ENCODE results near the gene INPP5D. TPM values are rescaled to one million over a fixed set of nuclear protein-coding genes. Genes with fewer than 3 reads are reported as not detected.

The INPP5D gene
- total RNA-seq, 1 experiment from 2014 or later: 17.2 TPM

DNA sequence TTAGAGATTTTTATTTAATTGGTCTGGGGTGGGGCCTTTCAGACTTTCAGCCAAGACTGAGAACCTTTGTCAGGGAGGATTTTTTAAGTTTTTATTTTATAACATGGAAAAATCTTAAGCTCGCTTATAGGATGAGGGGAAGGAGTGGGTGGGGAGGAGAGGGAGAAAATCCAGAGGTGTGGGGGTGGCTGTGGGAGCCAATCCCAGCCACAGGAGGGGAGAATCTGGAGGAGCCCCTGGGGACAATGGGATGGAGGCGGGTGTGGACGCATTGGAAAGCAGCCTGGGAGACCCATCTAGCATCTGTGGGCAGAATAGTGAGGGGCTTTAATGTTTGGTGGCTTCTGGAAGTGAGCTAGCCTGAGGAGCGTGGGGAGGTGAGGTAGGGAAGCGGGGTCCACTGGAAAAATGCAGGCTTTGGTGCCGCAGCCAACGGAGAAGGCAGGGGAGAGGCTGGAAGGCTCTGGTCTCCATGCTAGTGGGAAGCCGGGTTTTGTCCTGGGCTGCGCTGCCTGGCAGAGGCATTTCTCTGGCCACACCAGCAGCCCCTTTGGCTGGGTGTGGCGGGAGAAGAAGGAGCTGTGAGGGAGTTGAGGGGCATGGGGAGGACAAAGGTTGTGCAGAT lies 11.5 kb upstream of the INPP5D start:
- Mint-ChIP-seq H3K4me3 (no peak overlapping the region), H3K9me3 (no peaks in the 10 kb centered on the region)
- POLR2A ChIA-PET: no interaction called here

DNA sequence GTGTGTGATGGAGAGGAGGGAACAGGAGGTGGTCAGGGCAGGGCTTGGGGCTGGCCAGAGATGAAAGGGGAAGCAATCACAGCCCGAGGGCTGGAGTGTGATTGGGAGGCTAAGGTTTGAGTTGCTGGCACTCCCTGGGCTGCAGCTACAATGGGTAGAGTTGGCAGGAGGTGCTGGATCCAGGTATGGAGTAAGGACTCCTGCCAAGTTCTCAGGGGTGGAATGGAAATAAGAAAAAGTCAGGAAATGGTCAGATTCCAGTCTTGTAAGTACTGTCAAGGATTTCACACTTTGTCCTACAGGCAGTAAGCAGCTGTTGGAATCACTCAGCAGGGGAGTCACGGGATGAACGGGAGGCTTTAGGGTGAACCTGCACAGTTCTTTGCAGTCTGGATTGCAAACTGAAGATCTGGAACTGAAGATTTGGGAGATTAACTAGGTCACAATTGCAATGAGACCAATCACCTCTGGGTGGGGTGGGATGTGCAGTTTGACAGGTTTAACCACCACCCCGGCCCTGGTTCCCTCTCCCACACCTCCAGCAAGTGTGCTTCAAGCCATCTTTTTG lies 10.9 kb upstream of the INPP5D start:
- ATAC-seq: no peak
- no peaks in the 10 kb centered on the region for H3K36me3 Mint-ChIP-seq
- CTCF ChIA-PET: interaction anchor here (1.1 to 3.3 kb wide), 2 partner anchors 18 to 21 kb away, joined by 4 to 16 read pairs; no protein-coding TSS in a partner anchor
- TF ChIP-seq FOXP1 (CRISPR knock-in tag; IDR thresholded peaks at IDR 0.05; ENCODE audit: borderline replicate concordance) (no peak), GABPB1 (CRISPR knock-in tag; IDR thresholded peaks at IDR 0.05) (no peak), ZNF219 (CRISPR knock-in tag; IDR thresholded peaks at IDR 0.05; ENCODE audit: borderline replicate concordance) (no peak), ZNF138 (CRISPR knock-in tag; conservative IDR thresholded peaks at IDR 0.05) (no peak)
- TF ChIP-seq, protein P1, sequence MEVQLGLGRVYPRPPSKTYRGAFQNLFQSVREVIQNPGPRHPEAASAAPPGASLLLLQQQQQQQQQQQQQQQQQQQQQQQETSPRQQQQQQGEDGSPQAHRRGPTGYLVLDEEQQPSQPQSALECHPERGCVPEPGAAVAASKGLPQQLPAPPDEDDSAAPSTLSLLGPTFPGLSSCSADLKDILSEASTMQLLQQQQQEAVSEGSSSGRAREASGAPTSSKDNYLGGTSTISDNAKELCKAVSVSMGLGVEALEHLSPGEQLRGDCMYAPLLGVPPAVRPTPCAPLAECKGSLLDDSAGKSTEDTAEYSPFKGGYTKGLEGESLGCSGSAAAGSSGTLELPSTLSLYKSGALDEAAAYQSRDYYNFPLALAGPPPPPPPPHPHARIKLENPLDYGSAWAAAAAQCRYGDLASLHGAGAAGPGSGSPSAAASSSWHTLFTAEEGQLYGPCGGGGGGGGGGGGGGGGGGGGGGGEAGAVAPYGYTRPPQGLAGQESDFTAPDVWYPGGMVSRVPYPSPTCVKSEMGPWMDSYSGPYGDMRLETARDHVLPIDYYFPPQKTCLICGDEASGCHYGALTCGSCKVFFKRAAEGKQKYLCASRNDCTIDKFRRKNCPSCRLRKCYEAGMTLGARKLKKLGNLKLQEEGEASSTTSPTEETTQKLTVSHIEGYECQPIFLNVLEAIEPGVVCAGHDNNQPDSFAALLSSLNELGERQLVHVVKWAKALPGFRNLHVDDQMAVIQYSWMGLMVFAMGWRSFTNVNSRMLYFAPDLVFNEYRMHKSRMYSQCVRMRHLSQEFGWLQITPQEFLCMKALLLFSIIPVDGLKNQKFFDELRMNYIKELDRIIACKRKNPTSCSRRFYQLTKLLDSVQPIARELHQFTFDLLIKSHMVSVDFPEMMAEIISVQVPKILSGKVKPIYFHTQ (CRISPR knock-in tag; IDR thresholded peaks at IDR 0.05): no peak
- TF ChIP-seq, protein P2, sequence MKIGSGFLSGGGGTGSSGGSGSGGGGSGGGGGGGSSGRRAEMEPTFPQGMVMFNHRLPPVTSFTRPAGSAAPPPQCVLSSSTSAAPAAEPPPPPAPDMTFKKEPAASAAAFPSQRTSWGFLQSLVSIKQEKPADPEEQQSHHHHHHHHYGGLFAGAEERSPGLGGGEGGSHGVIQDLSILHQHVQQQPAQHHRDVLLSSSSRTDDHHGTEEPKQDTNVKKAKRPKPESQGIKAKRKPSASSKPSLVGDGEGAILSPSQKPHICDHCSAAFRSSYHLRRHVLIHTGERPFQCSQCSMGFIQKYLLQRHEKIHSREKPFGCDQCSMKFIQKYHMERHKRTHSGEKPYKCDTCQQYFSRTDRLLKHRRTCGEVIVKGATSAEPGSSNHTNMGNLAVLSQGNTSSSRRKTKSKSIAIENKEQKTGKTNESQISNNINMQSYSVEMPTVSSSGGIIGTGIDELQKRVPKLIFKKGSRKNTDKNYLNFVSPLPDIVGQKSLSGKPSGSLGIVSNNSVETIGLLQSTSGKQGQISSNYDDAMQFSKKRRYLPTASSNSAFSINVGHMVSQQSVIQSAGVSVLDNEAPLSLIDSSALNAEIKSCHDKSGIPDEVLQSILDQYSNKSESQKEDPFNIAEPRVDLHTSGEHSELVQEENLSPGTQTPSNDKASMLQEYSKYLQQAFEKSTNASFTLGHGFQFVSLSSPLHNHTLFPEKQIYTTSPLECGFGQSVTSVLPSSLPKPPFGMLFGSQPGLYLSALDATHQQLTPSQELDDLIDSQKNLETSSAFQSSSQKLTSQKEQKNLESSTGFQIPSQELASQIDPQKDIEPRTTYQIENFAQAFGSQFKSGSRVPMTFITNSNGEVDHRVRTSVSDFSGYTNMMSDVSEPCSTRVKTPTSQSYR (CRISPR knock-in tag; IDR thresholded peaks at IDR 0.05): no peak
- TF ChIP-seq, protein P3, sequence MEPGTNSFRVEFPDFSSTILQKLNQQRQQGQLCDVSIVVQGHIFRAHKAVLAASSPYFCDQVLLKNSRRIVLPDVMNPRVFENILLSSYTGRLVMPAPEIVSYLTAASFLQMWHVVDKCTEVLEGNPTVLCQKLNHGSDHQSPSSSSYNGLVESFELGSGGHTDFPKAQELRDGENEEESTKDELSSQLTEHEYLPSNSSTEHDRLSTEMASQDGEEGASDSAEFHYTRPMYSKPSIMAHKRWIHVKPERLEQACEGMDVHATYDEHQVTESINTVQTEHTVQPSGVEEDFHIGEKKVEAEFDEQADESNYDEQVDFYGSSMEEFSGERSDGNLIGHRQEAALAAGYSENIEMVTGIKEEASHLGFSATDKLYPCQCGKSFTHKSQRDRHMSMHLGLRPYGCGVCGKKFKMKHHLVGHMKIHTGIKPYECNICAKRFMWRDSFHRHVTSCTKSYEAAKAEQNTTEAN (CRISPR knock-in tag; IDR thresholded peaks at IDR 0.05): no peak
- TF ChIP-seq, protein P4, sequence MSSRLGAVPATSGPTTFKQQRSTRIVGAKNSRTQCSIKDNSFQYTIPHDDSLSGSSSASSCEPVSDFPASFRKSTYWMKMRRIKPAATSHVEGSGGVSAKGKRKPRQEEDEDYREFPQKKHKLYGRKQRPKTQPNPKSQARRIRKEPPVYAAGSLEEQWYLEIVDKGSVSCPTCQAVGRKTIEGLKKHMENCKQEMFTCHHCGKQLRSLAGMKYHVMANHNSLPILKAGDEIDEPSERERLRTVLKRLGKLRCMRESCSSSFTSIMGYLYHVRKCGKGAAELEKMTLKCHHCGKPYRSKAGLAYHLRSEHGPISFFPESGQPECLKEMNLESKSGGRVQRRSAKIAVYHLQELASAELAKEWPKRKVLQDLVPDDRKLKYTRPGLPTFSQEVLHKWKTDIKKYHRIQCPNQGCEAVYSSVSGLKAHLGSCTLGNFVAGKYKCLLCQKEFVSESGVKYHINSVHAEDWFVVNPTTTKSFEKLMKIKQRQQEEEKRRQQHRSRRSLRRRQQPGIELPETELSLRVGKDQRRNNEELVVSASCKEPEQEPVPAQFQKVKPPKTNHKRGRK (CRISPR knock-in tag; IDR thresholded peaks at IDR 0.05; ENCODE audit: borderline replicate concordance): no peak
- TF ChIP-seq, protein P5, sequence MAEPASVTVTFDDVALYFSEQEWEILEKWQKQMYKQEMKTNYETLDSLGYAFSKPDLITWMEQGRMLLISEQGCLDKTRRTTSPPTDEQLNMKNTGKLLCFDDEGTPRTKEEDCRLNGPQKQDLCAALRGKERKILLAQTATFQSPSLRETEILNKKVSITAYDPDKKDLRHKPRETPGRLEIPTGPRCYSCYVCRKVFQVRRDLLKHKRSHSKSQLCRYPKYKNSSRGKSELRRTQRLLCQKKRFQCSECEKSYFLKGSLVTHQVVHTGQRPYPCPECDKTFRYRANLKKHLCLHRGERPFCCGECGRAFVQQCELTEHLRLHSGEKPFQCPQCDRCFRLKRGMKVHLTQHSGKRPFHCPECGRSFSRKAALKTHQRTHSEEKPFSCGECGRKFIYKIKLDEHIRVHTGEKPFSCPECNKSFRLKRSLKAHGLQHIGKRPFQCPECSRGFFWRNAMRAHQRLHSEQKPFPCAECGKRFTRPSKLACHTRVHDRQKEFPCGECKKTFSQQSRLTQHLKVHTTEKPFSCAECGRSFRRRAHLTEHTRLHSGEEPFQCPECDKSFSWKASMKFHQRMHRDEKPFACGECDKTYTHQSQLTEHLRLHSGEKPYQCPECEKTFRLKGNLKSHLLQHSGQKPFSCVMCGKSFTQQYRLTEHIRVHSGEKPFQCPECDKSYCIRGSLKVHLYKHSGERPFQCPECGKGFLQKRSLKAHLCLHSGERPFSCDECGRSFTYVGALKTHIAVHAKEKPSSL (CRISPR knock-in tag; conservative IDR thresholded peaks at IDR 0.05): no peak
- TF ChIP-seq, protein P6, sequence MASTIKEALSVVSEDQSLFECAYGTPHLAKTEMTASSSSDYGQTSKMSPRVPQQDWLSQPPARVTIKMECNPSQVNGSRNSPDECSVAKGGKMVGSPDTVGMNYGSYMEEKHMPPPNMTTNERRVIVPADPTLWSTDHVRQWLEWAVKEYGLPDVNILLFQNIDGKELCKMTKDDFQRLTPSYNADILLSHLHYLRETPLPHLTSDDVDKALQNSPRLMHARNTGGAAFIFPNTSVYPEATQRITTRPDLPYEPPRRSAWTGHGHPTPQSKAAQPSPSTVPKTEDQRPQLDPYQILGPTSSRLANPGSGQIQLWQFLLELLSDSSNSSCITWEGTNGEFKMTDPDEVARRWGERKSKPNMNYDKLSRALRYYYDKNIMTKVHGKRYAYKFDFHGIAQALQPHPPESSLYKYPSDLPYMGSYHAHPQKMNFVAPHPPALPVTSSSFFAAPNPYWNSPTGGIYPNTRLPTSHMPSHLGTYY (CRISPR knock-in tag; IDR thresholded peaks at IDR 0.05): no peak
- TF ChIP-seq, protein P7, sequence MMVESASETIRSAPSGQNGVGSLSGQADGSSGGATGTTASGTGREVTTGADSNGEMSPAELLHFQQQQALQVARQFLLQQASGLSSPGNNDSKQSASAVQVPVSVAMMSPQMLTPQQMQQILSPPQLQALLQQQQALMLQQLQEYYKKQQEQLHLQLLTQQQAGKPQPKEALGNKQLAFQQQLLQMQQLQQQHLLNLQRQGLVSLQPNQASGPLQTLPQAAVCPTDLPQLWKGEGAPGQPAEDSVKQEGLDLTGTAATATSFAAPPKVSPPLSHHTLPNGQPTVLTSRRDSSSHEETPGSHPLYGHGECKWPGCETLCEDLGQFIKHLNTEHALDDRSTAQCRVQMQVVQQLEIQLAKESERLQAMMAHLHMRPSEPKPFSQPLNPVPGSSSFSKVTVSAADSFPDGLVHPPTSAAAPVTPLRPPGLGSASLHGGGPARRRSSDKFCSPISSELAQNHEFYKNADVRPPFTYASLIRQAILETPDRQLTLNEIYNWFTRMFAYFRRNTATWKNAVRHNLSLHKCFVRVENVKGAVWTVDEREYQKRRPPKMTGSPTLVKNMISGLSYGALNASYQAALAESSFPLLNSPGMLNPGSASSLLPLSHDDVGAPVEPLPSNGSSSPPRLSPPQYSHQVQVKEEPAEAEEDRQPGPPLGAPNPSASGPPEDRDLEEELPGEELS (CRISPR knock-in tag; IDR thresholded peaks at IDR 0.05): no peak

More for the DNA sequence above, 11.5 kb upstream of the INPP5D start:
- CTCF ChIA-PET: interaction anchor here (1.1 to 1.2 kb wide), 3 partner anchors 12 to 196 kb away, joined by 3 to 4 read pairs (median 4); no protein-coding TSS in a partner anchor
- ATAC-seq (no peak), DNase-seq (ENCODE audit: low spot score) (no peak)
- no peak for TF ChIP-seq OVOL2 (CRISPR knock-in tag; IDR thresholded peaks at IDR 0.05; ENCODE audit: borderline replicate concordance)
- no peak for TF ChIP-seq ZNF219 (CRISPR knock-in tag; IDR thresholded peaks at IDR 0.05; ENCODE audit: borderline replicate concordance)
- TF ChIP-seq KAT7 (CRISPR knock-in tag; IDR thresholded peaks at IDR 0.05; ENCODE audit: borderline replicate concordance): no peak
- TF ChIP-seq, protein P8, sequence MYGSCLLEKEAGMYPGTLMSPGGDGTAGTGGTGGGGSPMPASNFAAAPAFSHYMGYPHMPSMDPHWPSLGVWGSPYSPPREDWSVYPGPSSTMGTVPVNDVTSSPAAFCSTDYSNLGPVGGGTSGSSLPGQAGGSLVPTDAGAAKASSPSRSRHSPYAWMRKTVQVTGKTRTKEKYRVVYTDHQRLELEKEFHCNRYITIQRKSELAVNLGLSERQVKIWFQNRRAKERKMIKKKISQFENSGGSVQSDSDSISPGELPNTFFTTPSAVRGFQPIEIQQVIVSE (CRISPR knock-in tag; IDR thresholded peaks at IDR 0.05; ENCODE audit: borderline replicate concordance): no peak
- TF ChIP-seq JAZF1 (CRISPR knock-in tag; IDR thresholded peaks at IDR 0.05): no peak
- TF ChIP-seq, protein P9, sequence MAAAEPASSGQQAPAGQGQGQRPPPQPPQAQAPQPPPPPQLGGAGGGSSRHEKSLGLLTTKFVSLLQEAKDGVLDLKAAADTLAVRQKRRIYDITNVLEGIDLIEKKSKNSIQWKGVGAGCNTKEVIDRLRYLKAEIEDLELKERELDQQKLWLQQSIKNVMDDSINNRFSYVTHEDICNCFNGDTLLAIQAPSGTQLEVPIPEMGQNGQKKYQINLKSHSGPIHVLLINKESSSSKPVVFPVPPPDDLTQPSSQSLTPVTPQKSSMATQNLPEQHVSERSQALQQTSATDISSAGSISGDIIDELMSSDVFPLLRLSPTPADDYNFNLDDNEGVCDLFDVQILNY (CRISPR knock-in tag; IDR thresholded peaks at IDR 0.05): no peak
- TF ChIP-seq PRRX2 (CRISPR knock-in tag; IDR thresholded peaks at IDR 0.05): no peak
- TF ChIP-seq ZNF263 (CRISPR knock-in tag; IDR thresholded peaks at IDR 0.05; ENCODE audit: low read depth): no peak
- TF ChIP-seq EMX1 (CRISPR knock-in tag; IDR thresholded peaks at IDR 0.05): no peak
- no peaks in the 10 kb centered on the region; the same call in 1 of the 2 replicates for H3K27me3 Mint-ChIP-seq (ENCODE audit: low read depth)
- H3K36me3 Mint-ChIP-seq: no peaks in the 10 kb centered on the region
- peaks cover 58% of the 10 kb centered on the region for H3K4me1 Mint-ChIP-seq
- H3K27ac Mint-ChIP-seq: no peak overlapping the region

More for the DNA sequence above, 10.9 kb upstream of the INPP5D start:
- DNase-seq (ENCODE audit: low spot score): no peak
- POLR2A ChIA-PET: no interaction called here
- H3K9me3 Mint-ChIP-seq: no peaks in the 10 kb centered on the region
- peaks cover 3% of the 10 kb centered on the region for H3K27me3 Mint-ChIP-seq (ENCODE audit: low read depth)
- peaks cover 64% of the 10 kb centered on the region for H3K4me1 Mint-ChIP-seq
- H3K27ac Mint-ChIP-seq: no peak overlapping the region
- H3K4me3 Mint-ChIP-seq: no peak overlapping the region

All from WTC11 (cell line).